ENCODE measurements around the gene NASP.

The NASP gene

DNA sequence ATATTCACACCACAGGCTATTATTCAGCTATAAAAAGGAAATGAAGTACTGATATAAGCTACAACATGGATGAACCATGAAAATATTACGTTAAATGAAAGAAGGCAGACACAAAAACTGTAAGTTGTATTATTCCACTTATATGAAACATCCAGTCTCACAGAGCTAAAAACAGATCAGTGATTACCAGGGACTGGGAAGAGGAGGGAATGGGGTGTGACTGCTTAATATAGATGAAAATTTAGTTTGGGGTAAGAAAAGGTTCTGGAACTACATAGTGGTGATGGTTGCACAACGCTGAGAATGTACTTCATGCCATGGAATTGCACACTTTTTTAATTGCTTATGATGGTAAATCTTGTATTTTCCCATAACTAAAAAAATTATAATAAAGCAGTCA lies 83.0 kb downstream of the NASP start:
- peaks cover 94% of the 10 kb centered on the region; the same call in 1 of the 2 replicates for H3K79me2 ChIP-seq (ENCODE audit: insufficient read depth, low read depth)
- TF ChIP-seq, protein P1, sequence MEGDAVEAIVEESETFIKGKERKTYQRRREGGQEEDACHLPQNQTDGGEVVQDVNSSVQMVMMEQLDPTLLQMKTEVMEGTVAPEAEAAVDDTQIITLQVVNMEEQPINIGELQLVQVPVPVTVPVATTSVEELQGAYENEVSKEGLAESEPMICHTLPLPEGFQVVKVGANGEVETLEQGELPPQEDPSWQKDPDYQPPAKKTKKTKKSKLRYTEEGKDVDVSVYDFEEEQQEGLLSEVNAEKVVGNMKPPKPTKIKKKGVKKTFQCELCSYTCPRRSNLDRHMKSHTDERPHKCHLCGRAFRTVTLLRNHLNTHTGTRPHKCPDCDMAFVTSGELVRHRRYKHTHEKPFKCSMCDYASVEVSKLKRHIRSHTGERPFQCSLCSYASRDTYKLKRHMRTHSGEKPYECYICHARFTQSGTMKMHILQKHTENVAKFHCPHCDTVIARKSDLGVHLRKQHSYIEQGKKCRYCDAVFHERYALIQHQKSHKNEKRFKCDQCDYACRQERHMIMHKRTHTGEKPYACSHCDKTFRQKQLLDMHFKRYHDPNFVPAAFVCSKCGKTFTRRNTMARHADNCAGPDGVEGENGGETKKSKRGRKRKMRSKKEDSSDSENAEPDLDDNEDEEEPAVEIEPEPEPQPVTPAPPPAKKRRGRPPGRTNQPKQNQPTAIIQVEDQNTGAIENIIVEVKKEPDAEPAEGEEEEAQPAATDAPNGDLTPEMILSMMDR (conservative IDR thresholded peaks at IDR 0.05; ENCODE audit: low read depth, low read length): no peak
- H3K9ac ChIP-seq: no peak overlapping the region
- peaks cover 3% of the 10 kb centered on the region; the same call in 1 of the 2 replicates for H4K20me1 ChIP-seq (ENCODE audit: insufficient read depth)
- no peaks in the 10 kb centered on the region for H3K4me1 ChIP-seq (ENCODE audit: low read depth, poor library complexity, severe bottlenecking)
- no peaks in the 10 kb centered on the region; the same call in 1 of the 2 replicates for H3K36me3 ChIP-seq (ENCODE audit: insufficient read depth)
- no peak overlapping the region for H2AFZ ChIP-seq (ENCODE audit: low read depth)
- no peak overlapping the region for H3K27ac ChIP-seq
- no peak overlapping the region for H3K4me2 ChIP-seq
- no peak overlapping the region for H3K4me3 ChIP-seq (IDR thresholded peaks at IDR 0.05; ENCODE audit: insufficient read depth, low read depth, low read length)
- no peaks in the 10 kb centered on the region for H3K27me3 ChIP-seq (ENCODE audit: insufficient read depth, low read depth)

DNA sequence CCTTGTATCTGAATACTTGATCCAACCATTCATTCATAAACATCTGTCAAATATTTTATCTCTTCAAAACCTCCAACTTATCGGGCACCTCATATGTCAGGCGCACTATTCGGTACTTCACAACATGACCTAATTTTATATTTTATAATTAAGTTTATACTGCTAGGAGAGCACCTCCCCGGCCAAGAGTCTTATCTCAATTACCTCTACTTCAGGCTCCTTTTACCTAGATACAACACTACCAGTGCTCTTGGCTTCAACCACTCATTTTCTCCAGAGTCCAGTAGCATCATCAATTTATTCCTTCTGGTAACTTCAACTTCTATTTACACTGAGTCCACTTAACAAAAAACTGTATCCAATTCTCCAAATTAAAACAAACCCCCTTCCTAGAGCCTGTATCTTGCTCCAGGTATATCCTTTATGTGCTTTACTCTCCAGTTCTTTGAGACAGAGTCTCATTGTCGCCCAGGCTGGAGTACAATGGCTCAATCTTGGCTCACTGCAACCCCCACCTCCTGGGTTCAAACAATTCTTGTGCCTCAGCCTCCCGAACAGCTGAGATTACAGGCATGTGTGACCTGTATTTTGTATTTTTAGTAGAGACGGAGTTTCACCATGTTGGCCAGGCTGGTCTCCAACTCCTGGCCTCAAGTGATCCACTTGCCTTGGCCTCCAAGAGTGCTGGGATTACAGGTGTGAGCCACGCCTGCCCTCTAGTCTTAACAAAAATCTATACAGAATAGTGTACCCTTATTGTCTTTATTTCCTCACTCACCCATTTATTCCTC lies 83.7 kb downstream of the NASP start:
- H3K4me3 ChIP-seq (IDR thresholded peaks at IDR 0.05; ENCODE audit: insufficient read depth, low read depth, low read length): no peak overlapping the region
- H3K27me3 ChIP-seq (ENCODE audit: insufficient read depth, low read depth): no peaks in the 10 kb centered on the region
- peaks cover 95% of the 10 kb centered on the region; the same call in 1 of the 2 replicates for H3K79me2 ChIP-seq (ENCODE audit: insufficient read depth, low read depth)
- H3K4me1 ChIP-seq (ENCODE audit: low read depth, poor library complexity, severe bottlenecking): no peaks in the 10 kb centered on the region
- TF ChIP-seq, protein P1 (conservative IDR thresholded peaks at IDR 0.05; ENCODE audit: low read depth, low read length): no peak
- no peaks in the 10 kb centered on the region; the same call in 1 of the 2 replicates for H3K36me3 ChIP-seq (ENCODE audit: insufficient read depth)
- H3K27ac ChIP-seq: no peak overlapping the region
- no peak overlapping the region for H3K4me2 ChIP-seq
- peaks cover 6% of the 10 kb centered on the region; the same call in 1 of the 2 replicates for H4K20me1 ChIP-seq (ENCODE audit: insufficient read depth)
- no peak overlapping the region for H3K9ac ChIP-seq
- H2AFZ ChIP-seq (ENCODE audit: low read depth): no peak overlapping the region
